ENCODE data around the gene SOCS3. TPM values are rescaled to one million over a fixed set of nuclear protein-coding genes. Genes with fewer than 3 reads are reported as not detected.

The SOCS3 gene
- total and polyA plus RNA-seq, 2 experiments from 2014 or later = 13.2 to 32.9 TPM

GRCh38 chr17:78384479-78385175, 24.8 kb upstream of the SOCS3 start (continued):
- TF ChIP-seq ZNF462 (CRISPR knock-in tag; IDR thresholded peaks at IDR 0.05) = no peak
- TF ChIP-seq ETS1 (IDR thresholded peaks at IDR 0.05) = no peak
- TF ChIP-seq CREB1 (CRISPR knock-in tag; IDR thresholded peaks at IDR 0.05; ENCODE audit: low read depth) = no peak
- no peak for TF ChIP-seq CTCF (conservative IDR thresholded peaks at IDR 0.05; ENCODE audit: low read depth in 2 of 2)
- no peak for TF ChIP-seq NANOG (IDR thresholded peaks at IDR 0.05; ENCODE audit: borderline replicate concordance)
- no peak for TF ChIP-seq EZH2phosphoT487 (IDR thresholded peaks at IDR 0.05; ENCODE audit: unreplicated experiment)
- no peak for TF ChIP-seq STAT1 (IDR thresholded peaks at IDR 0.05; ENCODE audit: unreplicated experiment)
- TF ChIP-seq ZNF331 (CRISPR knock-in tag; IDR thresholded peaks at IDR 0.05; ENCODE audit: low read depth) = no peak
